Stimulated activated CD4-positive, alpha-beta T cell treated with anti-CD3 and anti-CD28 coated beads, TNF-alpha, amount 100 ng/mL, for 1 hour (primary cell): Measurements from ENCODE around the gene ERMAP.
A peak's percentile ranks its signal among the peaks of the same experiment; 100 is the strongest.

ENCODE experiments used
- DNase-seq, 3 donors: peaks; one replicate each; pipeline ENCODE4 v3.0.0-alpha.2; 2020; ENCODE audit warnings: low read depth in 3 of 3, low spot score in 1 of 3

Gene ERMAP, protein sequence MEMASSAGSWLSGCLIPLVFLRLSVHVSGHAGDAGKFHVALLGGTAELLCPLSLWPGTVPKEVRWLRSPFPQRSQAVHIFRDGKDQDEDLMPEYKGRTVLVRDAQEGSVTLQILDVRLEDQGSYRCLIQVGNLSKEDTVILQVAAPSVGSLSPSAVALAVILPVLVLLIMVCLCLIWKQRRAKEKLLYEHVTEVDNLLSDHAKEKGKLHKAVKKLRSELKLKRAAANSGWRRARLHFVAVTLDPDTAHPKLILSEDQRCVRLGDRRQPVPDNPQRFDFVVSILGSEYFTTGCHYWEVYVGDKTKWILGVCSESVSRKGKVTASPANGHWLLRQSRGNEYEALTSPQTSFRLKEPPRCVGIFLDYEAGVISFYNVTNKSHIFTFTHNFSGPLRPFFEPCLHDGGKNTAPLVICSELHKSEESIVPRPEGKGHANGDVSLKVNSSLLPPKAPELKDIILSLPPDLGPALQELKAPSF

DNA sequence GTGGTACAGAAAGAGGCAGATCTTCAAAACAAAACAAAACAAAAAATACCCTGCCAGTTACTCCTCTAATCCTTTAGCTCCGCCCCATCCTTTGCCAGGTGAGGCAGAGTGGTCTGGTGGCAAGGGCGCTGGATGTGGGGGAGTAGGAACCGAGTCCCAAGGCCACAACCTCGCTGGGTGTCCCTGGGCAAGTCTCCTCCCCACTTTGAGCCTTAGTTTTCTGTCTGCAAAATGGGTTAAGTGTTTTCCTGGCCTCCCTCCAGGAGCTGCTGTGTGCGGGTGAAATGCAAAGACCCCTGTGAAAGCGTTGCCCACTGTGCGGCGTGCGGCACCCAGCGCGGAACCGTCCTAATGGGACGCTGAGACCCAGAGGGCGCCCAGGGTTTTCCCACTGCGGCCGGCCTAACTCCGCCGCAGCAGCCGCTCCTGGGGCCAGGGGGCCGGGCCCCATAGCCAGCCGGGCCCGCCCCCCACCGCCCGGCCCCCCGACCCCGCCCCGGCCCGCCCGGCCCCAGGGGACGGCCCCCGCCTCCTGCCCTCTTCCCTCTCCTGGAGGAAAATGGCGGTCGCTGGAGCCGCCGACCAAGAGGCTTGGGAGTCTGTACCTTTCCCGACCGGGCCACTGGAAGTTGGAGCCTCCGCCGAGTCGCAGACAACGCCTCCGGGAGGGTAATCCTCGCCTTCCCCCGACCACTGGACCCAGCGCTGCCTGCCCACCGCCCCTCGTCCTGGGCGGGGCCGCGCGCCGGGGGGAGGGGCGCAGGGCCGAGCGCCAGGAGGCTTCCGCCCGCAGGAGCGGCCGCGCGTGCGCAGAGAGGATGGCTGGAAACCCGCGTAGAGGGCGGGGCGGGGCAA, at the start of gene ERMAP, which contains the start of gene SVBP:
TSS of gene ERMAP (plus strand) at position 538 of the 855 bp plus-strand sequence. CDS start 13,327 bp downstream, outside the sequence.
TSS of gene SVBP (minus strand) at position 813 of the 855 bp plus-strand sequence. CDS start 853 bp downstream, outside the sequence.
- DNase-seq = peak; percentile 87 to 96 (median 94)

DNA sequence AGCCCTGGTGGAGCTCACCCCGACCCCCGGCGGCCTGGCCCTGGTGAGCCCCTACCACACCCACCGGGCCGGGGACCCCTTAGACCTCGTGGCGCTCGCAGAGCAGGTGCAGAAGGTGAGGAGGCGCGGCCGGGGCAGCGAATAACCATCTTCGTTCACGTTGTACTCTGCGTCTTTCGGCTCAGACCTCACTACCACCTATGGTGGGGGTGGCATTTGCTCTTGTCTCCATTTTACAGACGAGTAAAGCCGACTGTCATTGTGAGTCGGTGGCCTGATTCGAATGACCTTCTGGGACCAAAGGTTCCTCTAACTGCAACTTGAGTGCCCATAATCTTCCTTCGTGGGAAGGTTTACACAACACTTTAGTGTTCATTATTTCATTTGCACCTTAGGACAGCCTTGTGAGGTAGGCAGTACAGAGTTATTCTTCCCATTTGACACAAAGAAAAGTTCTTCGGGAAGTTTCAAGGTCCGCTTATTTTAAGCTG, 49.4 kb upstream of the ERMAP start:
- no peak for DNase-seq

DNA sequence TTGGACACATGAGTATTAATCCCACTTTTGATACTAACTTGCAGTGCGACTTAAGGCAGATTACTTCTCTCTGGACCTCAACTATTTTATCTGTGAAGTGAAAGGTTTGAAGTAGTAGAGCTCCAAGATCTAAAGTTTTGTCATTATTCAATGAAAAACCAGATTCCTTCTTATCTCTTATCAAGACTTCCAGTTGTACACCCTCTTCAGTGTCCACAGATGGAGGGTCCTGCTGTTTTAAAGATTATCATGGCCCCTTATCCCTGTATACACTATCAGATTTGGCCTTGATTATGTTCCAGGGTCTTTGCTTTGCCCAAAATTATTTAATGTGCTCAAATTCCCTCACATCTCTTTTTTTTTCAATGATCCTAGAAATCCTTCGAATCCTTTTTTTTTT, 48.8 kb upstream of the ERMAP start:
- DNase-seq = no peak

DNA sequence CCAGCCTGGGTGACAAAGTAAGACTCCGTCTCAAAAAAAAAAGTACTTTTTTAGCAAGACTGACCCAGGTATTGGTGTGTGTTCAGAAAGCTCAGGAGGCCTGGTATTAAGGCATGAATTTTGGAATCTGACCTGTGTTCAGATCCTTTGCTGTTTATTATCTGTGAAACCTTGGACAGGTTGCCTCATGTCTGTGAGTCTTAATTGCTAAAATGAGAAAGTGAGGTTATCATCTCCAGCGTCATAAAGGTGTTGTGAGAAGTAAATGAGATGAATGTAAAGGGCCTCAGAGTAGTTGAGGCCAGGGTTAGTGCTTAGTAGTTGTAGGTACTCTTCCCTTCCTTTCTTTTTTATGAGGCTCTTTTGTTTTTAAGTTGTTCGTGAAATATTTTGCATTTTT, 47.1 kb upstream of the ERMAP start:
- no peak for DNase-seq

DNA sequence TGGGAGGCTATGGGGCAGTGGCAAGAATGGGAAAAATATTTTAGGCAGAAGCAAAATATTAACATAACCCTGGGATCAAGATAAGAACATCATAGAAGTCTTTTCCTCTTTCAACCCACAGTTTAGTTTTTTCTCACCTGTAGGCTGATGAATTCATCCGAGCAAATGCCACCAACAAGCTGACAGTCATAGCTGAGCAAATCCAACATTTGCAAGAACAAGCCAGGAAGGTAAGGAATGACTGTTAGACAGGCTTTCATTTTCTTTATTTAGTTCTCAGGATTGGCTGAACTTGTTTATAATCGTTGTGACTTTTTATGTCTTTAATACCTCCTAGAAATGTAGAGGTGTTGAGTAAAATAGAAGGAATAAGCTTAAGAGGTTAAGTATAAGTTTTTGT, 43.5 kb upstream of the ERMAP start:
- no peak for DNase-seq

DNA sequence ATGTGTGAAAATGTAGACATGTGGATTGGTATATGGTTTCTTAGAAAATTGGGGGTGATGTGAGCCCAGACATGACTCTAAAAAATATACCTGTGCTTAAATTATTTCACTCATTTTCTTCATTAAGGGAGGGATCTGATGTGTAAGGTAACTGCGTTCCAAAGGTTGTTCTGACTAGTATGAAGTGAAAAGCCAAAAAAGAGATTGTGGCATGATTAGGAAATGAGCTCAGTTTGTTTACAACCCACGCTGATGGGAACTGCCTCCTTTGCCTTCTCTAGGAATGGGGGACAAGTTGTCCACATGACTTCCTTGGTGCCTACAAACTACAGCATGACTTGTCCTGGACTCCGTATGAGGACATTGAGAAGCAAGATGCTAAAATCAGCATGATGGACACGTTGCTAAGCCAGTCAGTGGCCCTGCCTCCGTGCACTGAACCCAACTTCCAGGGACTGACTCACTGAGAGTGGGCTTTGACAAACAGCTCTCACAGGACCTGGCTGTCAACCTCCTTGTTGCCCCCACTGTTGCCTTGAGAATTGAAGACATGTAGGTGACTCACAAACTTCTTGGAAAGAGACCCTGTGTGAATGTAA, 41.9 kb upstream of the ERMAP start:
- DNase-seq = no peak

DNA sequence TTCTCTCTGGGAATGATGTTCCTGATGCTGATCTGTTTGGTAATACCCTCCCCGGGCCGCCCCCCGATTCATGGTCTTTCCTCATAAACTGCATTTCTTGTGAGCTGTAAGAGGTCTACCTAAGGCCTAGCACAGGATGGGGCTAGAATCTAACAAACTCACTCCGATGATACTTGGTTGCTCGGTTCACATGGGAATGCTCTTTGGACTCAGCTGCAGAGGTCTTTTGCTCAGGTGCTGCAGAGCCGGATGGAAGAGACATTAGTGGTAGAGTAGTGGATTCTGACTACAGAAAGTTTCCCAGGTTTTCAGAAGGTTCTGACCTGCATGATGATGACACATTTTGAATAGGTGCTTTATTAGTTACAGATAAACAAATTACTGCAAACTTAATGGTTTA, 40.4 kb upstream of the ERMAP start:
- DNase-seq = no peak

DNA sequence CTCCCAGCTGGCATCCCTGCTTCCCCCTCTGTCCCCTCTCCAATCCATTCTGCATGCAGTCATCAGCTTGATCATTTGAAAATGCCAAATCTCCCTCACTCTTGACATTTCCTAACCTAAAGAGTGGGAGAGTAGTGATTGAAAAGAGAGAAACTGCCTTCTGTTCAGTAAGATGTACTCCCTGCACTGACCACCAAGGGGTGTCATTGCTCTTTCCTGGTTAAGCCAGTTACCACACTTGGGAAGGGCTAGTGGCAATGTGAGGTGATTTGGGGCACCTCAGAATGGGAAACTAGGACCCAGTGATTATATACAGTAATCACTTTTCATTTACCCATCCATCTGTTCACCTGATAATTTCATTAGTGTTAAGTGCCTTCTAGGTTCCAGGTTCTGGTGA, 39.1 kb upstream of the ERMAP start:
- DNase-seq = no peak

DNA sequence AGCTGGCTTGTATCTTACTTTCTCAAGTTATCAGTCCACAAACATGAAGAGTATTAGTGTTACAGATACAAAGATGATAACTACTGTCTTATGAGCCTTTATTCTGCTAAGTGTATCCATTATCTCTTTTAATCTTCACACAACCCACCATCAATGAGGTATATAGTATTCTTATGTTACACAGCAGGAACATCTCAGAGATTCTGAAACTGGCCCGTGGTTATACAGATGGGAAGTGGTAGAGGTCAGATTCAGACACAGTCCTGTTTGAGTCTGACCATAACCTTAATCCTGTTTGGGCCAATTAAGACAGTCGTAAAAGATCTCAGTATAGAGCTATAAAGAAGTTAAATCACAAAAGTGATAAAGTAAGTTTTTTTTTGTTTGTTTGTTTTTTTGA, 37.2 kb upstream of the ERMAP start:
- DNase-seq = no peak

DNA sequence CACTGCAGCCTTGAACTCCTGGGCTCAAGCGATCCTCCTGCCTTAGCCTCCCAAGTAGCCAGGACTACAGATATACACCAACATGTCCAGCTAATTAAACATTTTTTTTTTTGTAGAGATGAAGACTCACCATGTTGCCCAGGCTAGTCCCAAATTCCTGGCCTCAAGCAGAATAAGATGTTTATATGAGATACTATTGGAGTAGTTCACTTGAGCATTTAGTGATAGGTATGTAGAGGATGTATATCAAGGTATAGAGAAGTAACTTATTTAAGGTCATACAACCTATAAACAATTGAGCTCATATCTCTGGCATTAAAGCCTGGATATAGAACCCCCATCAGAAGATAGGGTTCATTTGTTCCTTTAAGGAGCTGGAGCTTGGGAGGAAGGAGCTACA, 36.7 kb upstream of the ERMAP start:
- no peak for DNase-seq

DNA sequence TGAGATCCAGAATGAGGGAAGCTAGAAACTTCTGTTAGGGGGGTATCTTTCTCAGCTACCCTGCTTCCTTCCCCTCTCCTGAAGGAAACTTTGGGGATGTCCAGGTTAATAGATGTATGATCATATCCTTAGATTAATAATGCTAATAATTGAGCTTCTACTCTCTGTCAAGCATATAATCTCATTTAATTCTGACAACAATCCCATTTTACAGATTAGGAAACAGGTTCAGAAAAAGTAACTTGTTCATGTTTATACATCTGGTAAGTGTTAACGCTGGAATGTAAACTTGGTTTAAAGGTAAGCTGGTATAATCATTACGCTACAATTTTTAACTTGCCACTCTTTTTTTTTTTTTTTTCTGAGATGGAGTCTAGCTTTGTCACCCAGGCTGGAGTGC, 33.8 kb upstream of the ERMAP start:
- DNase-seq = no peak

DNA sequence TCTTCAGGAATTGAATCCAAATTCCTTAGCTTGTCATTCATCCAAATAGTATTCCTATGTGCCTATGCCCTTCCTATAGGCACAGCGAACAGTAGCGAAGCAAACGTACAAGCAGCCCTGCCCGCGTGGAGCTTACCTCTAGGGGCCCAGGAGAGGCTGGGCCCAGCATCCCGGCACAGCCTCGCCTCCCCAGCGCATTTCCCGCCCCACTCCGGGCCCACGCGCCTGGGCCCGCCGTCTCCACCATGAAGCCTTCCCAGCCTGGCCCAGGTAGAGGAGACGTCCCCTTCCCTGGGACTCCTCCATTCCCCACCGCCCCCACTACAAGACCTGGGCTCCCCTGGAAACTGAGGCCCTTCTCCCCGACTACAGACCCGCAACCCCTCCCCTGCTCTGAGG, 32.4 kb upstream of the ERMAP start:
- no peak for DNase-seq

DNA sequence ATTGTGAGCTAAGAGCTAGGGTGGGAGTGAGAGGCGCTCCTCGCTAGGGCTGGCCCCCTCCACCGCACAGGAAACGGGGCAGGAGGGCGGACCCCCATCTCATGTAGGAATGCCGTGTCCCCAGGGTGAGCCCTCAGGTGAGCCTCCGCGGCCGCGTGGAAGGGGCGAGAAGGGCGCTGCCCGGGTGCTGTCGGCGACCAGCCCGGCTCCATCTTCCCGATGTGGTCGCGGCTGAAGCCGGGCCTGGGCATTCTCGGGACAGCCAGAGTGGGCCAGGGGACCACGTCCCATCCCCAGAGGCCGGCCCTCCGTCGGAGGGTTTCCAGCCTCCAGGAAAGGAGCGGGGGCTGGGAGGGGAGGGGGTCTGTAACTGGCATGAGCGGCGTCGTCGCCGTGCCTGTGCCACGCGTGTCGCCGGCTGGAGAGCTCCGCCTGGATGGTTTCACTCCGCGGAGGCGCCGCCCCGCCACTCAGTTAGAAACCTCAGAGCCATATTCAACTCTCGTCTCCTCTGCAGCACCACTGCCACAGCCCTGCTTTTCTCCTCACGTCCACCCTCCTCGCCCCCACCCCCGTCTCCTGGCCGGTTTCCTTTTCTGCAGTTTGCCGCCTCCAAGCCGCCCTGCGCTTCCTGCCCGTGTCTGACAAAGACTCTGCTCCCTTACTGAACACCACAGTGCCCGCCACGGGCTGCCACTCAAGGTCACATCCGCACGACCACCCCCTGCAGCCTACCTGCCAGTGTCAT, 31.8 kb upstream of the ERMAP start, which contains the start of gene TMEM269:
TSS of gene TMEM269 (plus strand) at position 46 of the 748 bp plus-strand sequence. CDS start 4,903 bp downstream, outside the sequence.
- peak in 2 of 3 donors; percentile 12 to 24 for DNase-seq

DNA sequence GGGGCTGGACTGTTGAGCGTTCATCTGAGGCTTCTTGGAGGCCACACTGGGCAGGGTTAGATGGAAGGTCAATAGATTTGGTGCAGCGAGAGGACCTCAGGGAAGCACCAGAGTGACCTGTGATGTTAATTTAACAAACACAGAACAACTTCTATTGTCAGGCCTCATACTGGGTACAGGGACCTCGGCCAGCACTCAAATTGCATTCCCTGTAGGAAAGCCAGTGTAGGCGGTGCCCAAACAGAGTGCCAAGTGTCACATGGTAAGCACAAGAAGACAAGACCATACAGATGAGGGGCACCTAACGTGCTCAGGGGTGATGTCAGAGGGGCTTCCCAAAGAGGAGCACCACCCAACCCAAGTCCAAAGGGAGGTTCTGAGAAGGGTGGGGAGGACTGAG, 30.8 kb upstream of the ERMAP start:
- no peak for DNase-seq

DNA sequence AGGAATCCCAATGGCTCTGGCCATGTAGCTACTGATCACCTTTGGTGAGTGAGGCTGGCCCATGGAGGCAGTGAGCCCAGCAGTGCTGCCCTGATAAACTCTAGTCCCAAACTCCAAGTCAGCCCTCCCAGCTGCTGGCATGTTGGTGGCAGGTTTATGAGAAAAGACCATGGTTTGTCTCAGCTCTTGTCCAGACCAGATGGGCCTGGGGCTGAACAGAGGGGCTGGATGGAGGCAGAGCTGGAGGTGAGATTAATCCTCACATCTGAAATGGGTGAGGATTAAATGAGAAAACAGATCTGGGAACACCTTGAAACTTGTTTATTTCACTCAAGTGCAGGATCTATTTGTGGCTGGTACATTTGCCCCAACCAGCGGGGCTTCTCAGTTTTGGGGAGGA, 28.9 kb upstream of the ERMAP start:
- DNase-seq = no peak

DNA sequence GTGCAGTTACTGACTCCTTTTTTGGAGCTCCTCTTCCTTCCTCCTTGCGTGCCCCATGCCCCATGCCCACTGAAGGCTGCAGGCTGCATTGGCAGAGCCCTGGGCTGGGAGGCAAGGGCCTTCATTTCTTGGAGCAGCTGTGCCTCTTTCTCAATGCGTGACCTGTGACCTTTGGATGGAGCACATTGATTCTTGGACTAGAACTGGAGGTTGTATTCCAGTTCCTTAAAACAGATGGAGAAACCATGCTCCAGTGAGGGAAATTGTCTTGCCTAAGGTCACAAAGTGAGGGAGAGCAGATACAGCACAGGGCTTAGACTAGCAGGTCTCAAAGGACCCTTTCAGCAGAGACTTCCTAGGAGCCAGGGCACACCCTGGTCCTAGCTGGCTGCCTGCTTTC, 23.1 kb upstream of the ERMAP start:
- DNase-seq = no peak

DNA sequence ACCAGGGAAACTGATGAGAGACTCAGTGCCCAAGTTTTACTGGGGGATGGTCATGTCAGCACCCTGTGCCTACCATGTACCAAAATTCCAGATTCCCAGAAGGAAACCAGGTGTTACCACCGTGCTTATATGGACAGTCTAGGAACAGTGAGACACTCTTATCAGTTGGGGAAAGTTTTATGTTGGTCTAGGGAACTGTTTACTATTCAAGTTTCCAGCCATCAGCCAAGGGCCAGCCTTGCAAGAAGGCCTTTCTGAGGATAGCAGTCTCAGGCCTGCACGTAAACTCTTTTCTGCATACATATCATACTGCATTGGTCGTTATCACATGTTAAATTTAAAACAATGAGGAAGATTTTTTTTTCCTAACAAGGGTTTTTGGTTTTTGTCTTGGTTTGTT, 19.5 kb upstream of the ERMAP start:
- no peak for DNase-seq

DNA sequence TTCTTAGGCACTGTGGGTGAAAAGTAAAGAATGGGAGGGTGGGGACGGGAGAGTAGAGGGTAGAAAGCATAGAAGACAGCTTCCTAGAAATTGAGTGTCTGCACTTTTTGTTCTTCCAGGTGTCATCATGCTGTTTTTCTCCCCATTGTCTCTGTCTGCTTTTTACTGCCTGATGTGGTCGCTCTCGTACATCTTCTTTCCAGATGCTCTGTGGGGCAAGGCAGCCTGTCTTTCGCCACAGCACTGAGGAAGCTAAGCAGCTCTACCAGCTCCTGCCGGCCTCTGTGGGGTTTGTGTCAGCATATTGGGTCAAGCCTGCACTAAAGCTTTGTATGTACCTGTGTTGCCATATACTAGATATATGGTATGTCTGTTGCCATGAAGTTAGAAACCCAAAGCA, 18.9 kb upstream of the ERMAP start:
- no peak for DNase-seq

DNA sequence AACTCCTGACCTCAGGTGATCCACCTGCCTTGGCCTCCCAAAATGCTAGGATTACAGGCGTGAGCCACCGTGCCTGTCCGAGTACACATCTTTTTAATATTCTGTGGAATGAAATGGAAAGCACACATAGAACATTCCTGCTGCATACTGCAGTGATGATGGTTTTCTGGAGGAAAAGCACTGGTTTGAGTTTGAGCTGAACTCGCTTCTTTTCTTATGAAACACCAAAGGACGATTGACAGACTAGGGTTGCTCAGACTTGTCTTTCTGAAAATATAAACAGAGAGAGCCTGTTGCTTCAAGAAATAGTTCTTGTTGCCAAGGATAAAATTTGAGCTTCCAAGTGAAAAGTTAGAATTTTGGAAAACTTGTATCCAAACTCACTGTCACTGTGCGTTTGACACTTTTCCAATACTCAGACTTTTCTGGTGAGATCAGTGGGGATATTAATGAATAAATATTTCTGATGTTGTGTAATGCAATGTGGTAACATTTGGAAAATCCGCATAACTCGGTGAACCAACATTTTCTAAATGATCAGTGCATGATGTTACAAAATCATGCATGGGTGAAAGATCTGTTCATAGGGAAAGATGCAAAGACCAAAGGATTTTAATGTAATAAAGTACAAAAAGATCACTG, 15.0 kb upstream of the ERMAP start:
- DNase-seq = no peak

DNA sequence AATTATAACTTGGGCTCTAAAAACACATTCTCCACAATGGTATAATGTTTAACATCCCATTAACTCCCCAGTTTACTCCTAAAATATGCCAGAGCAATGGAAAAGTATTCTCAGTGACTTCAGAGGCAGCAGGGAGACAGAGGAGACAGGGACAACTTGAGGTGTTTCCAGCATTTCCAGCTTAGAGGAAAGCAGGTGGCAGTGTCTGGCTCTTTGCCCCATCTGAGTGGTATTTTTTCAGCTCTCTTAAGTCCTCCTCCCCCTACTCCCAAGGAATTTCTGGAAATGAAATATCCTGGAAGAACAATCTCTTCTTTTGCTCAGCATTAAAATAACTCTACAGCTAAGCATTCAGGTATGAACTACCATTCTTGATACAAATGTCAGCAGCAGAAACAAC, 10.8 kb upstream of the ERMAP start:
- no peak for DNase-seq
